AG09309 (cell line): ENCODE data around the gene ZNF112.
"Not testable (repeated sequence)": the region's sequence is repeated elsewhere in the genome, so short reads cannot be mapped to it uniquely, and the experiment has no call there.

Experiments used
- DNase-seq: peaks from one replicate; pipeline ENCODE4 v3.0.0-alpha.2; 2010; ENCODE audit warnings: low read depth
- H3K4me3 ChIP-seq: 2 replicates; pipeline ENCODE4 v1.5.1; 2011; ENCODE audit warnings: mild to moderate bottlenecking, low read depth, low read length, moderate library complexity; ENCODE audit not compliant: control insufficient read depth
- TF ChIP-seq, protein P1 (sequence below): IDR thresholded peaks from 2 replicates; pipeline ENCODE4 v1.5.1; 2011; ENCODE audit warnings: mild to moderate bottlenecking, low read depth, low read length, inconsistent platforms; ENCODE audit not compliant: insufficient read depth, control insufficient read depth; ENCODE audit errors: missing control alignments

The ZNF112 gene

DNA sequence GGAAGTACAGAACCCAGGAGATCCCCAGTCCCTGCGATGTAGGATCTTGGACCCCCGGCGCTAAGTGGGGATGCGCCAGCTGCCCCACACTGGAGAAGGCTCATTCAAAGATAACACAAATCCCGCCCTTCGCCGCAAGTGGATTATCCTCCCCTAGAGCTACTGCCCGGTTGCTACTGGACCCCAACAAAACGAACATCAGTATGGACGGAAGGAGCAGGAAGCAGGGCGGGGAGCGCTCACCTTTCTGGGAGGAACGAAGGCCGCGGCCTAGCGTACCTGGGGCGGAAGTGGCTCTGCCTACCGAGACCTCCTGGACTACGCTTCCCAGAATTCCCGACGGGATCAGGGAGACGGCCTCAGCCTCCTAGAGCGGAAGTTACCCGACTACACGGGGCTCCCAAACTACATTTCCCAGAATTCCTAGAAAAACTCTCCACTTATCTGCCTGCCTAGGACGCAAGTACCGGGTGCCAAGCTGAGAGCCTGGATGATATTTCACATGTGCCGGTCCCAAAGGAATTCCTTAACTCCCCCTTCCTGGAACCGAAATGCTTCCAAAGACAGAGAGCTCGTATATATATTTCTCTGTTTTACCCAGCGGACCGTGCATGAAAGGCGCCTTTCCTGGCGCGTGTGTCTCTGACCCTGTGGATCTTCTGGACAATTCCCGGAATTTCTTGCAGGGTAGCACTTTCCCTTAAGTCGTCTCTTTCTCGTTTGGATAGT, at the start of gene ZNF112:
TSS of gene ZNF112 (minus strand) at position 298 of the 729 bp plus-strand sequence. CDS start 16,141 bp downstream, outside the sequence.
- peak; percentile 63 for DNase-seq
- H3K4me3 ChIP-seq, result peak within 1 kb of the TSS; percentile 60
- TF ChIP-seq, protein P1, sequence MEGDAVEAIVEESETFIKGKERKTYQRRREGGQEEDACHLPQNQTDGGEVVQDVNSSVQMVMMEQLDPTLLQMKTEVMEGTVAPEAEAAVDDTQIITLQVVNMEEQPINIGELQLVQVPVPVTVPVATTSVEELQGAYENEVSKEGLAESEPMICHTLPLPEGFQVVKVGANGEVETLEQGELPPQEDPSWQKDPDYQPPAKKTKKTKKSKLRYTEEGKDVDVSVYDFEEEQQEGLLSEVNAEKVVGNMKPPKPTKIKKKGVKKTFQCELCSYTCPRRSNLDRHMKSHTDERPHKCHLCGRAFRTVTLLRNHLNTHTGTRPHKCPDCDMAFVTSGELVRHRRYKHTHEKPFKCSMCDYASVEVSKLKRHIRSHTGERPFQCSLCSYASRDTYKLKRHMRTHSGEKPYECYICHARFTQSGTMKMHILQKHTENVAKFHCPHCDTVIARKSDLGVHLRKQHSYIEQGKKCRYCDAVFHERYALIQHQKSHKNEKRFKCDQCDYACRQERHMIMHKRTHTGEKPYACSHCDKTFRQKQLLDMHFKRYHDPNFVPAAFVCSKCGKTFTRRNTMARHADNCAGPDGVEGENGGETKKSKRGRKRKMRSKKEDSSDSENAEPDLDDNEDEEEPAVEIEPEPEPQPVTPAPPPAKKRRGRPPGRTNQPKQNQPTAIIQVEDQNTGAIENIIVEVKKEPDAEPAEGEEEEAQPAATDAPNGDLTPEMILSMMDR, result no peak

DNA sequence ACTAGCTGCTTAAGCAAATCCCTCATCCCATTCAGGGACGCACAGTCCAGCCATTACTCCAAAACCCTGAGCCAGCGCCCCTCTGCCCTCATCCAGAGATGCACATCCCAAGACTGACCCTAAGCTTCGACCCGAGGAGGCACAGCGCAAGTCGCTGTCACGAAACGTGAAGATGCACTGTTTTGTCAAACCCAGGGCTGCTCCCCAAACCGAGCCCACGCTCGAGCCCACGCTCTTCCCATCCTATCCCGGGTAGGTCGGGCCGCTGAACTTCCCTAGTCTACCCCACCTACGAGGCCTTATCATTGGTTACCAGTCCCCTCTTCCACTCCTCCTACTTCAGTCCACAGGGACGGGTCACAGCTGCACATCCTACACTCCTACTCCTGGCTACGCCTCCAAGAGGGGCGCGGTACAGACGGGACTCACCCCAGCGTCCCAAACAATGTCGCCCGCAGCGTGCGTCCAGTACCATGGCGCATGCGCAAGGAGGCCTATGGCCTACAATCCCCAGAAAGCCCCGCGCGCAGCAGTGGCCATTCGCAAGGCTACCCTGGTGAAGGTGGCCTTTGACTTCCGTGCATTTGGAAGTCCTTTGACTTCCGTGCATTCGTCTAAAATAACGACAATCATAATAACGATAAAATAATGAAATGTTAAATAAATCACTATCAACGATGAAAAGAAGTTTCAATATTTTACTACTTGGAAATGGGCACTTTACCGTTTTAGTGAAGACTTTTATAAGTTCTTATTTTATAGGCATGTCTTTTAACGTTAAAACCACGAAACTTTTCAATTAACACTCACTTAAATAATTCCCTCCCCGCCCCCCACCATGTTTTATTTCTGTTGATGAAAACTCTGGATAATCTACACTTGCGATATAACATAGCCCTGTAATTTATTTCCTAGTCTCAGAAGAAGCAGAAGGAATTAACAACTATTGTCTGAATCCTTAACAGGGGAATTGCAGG, 44.9 kb upstream of the ZNF112 start, which contains the start of gene ZNF285:
TSS of gene ZNF285 (minus strand) at position 470 of the 977 bp plus-strand sequence. CDS start 4,395 bp downstream, outside the sequence.
- TF ChIP-seq, protein P1, result no peak
- DNase-seq, result peak; percentile 80
- peak within 1 kb of the TSS; percentile 80 for H3K4me3 ChIP-seq

DNA sequence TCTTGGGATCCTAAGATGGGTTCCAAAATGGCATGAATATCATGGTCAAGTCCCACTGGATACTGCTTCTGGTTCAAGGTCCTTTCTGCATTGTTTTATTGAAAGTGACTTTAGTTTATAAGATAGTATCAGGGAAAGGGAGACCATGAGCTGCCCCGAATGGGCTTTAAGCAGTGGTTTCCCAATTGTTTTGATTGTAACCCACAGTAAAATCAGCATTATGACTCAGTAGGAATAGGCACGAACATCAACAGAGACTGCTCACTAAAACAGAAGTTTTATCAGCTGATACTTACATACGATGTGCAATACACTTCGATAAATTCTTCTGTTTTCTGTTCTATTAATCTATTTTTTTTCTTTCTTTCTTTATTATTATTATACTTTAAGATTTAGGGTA, 32.8 kb upstream of the ZNF112 start:
- H3K4me3 ChIP-seq, result not testable (repeated sequence)
- DNase-seq, result peak; percentile 5

DNA sequence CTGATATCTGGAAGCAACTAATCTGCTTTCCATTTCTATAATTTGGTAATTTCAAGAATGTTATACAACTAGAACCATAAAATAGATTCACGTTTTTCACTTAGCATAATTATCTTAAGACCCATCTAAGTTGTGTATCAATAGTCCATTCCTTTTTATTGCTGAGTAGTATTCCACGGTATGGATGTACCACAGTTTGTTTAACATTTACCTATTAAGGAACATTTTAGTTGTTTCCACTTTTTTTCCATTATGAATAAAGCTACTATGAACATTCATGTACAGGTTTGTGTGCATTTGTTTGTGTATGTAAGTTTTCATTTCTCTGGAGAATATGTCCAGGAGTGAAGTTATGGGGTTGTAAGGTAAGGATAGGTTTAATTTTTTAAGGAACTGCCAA, 18.3 kb upstream of the ZNF112 start:
- TF ChIP-seq, protein P1, result no peak
- no peak for DNase-seq
- no peak overlapping the region for H3K4me3 ChIP-seq

DNA sequence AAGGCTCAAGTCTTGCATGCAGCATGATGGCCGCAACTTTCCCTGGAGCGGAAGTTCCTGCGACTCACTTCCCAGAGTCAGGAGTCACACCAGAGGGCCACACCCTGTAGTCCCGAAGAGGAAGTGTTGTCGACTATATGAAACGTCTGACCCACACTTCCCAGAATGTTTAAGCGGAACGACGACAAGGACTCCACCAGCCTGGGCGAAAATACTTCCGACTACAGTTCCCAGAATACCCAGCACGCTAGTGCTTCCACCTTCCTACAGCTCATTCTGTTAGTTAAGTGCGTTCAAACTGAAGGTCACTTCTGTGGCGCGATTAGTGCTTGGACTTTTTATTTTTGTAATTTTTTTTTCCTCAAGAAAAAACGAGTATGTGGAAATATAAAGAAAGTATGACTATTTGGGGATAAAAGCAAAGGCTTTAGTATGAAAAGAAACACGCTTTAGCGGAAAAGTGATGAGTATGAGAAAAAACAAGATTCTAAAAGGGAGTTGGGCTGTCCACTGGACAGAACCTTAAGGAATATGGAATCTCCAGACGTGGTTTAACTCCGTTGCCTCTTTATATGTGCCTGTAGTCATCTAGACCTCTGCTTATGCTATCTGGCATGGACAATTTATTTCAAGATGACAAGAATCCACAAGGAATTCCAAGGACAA, 15.5 kb upstream of the ZNF112 start:
- TF ChIP-seq, protein P1, result no peak

DNA sequence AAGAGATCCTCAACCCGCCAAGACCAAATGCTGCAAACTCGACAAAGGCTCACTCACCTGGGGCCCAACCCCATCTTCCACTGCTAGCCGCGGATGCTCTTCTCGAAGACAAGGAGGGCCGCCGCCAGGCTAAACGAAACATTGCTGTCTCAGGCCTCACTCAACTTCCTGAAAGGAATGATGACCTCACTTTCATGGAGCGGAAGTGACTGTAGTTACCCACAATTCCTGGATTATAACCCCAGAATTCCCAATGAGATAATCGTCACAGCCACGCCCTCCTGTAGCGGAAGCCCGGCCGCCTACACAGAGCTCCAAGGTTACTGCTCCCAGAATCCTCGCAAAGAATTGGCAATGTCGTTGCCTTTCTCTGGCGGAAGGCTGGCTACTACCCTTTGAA, 10.5 kb upstream of the ZNF112 start:
- TF ChIP-seq, protein P1, result no peak
- DNase-seq, result no peak
- H3K4me3 ChIP-seq, result no peak overlapping the region; the same call in 1 of the 2 replicates

More for the DNA sequence above, 15.5 kb upstream of the ZNF112 start:
- no peak overlapping the region for H3K4me3 ChIP-seq
- no peak for DNase-seq

DNA sequence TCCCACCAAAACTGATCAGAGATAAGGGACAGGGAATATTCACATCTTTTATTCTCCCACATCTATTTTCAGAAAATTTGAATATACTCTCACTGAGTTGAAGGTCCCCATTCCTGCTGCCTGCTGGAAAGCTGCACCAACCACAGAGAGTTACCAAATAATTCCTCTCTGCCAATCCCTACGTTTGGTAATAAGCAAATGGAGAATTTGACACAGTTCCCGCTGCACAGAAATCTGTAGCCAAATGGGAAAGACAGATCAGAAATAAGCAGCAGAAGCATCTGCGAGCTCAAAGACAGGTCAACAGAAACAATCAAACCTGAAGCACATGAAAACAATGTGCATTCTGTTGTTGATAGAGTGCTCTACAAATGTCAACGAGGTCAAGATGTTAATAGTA, 9.9 kb downstream of the ZNF112 start:
- TF ChIP-seq, protein P1, result no peak
- no peak for DNase-seq
- H3K4me3 ChIP-seq, result no peak overlapping the region
